Cerebellar cortex (tissue), 1 donor: ENCODE results near the gene RNASEH2B.

Source experiments
- DNase-seq: peaks from one replicate; pipeline ENCODE4 v3.0.0-alpha.2; 2015; ENCODE audit warnings: low spot score

Gene RNASEH2B

DNA sequence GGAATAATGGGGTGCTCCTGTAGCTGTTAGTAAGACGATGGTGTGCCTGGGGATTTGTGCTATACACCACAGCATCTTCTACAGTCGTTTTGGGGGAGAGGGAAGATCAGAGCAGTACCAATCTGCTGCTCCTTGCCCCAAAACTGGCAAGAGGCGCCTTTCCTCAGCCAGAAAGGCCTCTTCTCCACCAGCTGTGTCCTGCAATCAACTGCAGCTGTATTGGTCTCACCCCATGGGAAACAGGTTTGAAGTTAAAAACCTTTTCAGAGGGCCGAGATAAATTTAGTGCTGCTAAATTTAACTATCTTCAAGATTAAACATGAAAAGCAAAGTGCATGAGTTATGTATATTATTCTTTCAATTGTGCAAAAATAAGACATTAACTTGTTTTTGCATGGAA is 1.2 kb upstream of the RNASEH2B start:
- DNase-seq: peak; percentile 5

DNA sequence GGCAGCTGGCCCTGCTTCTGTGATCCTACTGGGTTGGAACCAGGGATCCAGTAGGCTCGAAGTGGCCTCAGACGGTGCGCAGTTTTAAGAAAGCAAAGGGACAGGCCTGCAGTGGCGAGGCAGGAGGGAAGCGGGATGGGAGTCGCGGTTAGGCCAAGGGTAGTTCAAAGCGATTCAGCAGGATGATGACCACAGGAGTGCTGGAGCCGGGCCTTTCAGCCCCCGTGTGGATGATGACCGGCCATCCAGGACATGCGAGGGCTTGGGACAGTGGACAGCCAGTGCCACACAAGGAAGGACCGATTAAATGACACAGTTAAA is 854 bp downstream of the RNASEH2B start:
- DNase-seq: peak; percentile 65

DNA sequence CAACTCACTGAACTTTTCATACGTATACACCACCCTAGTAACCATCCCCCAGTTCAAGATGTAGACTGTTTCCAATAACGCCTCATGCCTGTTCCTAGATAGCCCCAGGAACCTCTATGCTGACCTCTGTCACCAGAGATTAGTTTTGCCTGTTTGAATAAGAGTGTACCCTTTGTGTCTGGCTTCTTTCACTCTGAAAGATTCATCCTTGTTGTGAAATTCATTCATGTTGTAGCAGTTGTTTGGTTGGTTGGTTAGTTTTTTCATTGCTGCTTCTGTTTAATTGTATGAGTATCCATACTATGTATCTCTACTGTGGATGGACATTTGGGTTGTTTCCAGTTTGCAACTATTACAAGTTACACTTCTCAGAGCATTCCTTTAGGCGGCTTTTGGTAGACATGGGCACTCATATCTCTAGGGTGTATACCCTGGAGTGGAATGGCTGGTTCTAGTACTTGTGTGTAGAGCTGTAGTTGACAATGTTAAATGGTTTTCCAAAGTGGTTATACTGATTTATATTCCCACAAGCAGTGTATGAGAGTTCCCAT is 1.6 kb downstream of the RNASEH2B start:
- DNase-seq: peak; percentile 13

DNA sequence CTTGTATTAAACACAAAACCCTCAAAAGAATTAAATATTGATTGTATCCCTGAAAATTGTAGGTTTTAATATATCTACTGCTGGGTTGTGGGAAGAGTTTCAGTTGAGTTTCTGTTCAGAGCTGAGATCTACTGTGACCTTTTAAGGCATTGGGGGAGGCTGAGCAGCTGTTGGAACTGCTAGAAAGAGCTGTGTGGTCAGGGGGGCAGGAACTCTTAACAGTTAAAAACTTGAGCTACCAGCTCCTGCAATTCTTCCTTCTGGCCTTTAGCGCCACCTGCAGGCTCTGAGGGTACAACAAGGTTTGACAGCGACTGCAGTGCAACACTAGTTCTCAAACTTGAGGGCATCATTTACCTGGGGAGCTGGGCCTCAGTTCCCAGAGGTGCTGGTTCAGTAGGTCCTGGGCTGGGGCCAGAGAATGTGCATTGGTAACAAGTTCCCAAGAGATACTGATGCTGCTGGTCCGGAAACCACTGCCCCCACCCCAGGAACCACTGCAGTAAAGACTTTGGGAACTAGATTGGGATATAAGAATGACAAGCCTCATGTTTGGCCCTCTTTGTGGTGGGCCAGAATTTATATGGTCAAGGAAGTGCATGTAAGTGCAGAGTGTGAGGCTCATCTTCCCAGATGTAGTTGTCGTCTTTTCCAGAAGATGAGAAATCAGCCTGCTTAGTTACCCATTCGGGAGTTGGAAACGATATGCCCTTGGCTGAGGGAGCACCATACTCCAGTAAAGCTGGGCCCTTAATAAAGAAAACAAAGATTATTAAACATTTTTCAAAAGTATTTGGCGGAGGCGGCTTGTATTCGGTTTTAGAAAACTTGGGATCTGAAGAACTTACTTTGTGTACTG is 2.6 kb downstream of the RNASEH2B start:
- peak; percentile 93 for DNase-seq

DNA sequence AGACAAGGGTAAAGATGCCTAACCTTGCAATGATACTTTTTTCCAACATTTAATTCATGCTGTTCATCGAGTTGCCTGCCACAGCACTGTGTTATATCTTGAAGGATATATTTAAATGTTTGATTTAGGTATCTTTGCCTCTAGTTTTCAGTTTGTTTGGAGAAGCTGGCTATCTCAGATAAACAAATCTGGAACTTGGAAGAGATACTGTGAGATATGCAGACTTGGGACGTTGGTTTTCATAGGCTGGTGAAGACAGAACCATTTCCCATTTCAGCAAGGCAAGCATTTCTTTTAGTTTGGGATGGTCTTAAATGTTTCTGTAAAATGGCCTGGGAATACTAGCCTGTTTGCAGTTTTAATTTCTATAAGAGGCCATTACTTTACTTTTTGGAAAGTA is 3.3 kb downstream of the RNASEH2B start:
- no peak for DNase-seq

DNA sequence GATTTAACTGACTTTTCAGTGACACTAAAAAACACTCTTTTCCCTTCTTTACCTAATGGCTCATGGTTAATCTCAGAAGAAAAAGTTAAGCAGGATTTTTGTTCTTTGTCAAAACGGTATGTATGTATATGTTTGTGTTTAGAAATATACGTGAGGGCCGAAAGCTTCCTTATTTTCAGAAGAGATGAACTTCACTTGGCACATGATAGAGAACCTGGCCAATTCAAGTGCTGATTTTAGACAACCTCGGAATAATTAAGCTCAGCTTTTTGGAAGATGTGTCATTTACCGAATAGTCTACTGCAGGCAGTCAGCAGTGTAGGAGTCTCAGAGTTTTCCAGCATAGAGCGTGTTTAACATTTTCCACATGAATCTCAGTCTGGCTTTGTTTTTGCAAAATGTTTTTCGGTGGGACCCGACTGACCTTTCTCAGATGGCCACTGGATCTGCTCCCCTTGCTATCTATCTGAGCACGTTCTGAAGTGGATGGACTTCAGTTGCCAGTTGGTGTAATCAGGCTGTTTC is 4.6 kb downstream of the RNASEH2B start:
- DNase-seq: no peak

DNA sequence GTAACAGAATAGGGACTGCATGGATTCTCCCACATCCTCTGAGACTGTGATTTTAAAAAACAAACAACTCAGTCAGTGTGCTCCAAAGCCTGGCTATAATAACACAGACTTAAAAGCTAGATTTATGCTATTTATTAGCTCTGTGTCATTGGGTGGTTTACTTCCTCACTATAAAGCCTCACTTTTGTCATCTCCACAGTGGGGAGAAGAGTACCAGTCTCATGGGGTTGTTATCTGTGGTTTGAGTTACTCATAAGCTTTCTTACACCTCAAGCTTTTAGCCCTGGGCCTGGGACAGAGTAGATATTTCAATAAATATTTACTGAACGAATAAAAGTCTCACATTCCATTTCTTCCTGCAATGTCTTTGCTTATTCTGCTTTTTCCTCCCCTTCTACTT is 5.3 kb downstream of the RNASEH2B start:
- DNase-seq: no peak

DNA sequence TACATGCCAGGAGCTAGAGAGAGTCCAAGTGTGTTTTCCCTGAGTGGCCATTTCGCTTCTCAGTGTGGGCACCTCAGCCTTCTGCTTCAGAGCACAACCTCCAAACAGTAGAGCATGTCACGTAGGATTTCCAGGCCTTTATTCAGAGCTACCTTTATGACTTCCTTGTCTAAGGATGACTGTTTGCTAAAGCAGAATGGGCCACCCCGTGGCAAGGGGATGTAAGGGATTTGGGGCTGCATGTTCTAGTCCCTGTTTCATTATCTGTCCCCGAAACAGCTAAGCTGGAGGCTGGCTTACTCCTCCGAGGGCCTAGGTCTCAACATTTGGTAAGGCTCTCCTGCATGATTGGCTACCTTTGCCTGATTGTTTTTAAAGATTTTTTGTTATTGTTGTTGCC is 6.0 kb downstream of the RNASEH2B start:
- no peak for DNase-seq

DNA sequence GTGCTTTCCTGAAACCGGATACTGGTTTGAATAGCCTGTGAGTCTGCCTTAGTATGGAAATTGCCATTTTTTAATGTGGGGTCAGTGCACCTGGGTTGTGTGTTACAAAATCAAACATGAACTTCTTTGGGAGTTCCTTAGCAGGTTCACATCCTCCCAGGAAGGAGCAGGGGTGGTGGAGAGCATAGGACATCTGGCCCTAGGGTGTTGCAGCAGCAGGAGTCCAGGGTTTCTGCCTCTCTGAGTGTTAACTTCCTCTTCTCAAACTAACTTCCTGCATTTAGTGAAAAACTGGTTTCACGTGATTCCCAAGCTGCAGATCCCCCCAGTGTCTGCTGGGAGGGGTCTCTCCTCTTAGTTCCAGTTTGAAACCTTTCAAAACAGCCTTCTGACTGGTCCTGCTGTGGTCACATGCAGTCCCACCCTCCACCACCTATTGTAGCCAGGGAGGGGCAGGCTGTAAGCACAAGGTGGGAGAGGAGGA is 7.2 kb downstream of the RNASEH2B start:
- no peak for DNase-seq

DNA sequence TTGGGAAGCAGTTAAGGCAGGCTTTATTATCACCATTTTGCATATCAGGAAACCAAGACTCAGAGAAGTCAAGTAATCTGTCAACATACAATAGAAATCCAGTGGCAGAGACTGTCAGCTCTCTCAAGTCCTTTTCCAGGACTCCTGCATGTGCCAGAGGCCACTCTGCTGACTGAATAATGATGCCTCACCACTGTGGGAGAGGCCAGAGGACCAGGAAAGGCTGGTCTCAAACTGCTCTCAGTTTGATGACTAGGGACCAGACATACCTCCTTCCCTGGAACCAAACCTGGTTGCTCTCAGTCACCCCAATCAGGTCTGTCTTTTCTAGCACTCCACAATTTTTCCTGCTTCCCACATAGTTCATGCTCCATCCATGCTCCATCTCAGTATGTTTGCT is 8.0 kb downstream of the RNASEH2B start:
- no peak for DNase-seq

DNA sequence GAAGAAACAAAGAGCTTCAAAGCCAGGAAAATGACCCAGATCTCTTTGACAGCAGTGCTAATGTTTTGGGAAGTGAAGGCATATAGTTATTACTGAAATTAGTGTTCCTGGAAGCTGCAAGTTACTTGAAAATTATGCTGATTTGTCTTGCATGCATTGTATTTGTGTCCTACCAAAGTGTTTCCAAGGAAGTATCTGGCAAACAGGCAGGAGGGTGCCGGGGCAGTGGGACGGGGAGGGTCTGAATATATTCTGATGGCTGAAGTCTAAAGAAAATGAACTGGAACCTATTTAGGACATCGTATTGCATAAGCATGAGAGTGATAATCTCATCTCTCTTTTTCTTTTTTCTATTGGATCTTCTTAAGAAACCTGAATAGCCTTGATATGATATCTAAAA is 9.0 kb downstream of the RNASEH2B start:
- no peak for DNase-seq

DNA sequence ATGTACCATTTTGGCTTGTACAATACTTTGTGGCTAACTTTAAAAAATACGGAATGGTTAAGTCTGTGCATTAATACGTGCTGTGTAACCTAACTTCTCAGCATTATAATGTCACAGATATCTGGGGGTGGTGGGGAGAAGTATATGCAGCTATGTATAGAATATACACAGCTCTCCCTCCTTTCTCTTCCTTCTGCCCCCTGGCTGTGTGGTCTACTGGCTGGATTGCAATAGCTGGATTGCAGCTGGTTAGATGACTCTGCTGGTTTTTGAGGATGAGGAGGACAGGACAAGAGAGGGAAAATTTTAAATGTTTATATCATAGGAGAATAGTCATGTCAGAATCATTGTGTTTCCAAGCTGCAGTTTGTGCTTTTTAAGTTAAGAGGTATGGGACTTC is 9.7 kb downstream of the RNASEH2B start:
- DNase-seq: no peak

DNA sequence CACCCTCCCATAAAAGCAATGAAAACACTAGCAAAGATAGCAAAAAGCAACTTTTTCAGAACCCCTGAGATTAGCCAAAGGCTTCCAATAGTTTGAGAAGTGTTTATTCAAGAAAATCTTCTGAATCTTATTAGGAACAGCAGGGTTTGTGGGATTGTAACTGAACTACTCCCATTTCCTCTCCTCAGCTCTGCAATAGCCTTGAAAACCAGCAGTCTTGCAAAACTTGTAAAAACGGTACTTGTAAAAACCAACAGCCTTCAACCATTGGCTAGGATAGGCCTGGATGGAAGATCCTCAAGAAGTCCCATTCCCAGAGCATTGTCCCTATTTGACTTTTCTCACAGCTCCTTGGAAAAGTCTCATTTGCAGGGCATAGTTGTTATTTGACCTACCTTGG is 12.1 kb downstream of the RNASEH2B start:
- no peak for DNase-seq

DNA sequence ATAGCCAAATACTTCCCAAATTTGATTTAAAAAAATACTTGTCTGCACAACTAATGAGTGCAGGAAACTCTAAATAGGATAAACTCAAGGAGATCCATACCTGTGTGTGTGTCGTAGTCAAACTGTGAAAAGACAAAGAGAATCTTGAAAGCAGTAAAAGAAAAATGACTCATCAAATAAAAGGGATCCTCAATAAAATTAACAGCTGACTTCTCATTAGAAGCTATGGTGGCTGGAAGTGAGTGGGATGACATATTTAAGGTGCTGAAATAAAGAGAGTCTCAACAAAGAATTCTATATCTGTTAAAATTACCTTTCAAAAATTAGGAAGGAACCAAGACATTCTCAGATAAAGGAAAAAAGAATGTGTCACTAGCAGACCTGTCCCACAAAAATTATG is 13.7 kb downstream of the RNASEH2B start:
- DNase-seq: no peak

DNA sequence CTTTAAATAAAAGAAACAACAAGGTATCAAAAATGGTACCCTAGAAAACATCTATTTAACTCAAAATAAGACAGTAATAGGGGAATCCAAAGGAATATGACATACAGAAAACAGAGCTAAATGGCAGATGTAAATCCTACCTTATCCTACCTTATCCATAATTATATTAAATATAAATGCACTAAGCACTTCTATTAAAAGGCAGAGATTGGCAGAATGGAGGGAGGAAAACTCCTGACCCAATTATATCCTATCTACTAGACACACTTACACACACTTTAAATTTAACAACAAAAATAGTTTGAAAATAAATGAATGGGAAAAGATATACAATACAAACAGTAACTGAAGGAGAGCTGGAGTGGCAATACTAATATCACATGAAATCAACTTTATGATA is 14.4 kb downstream of the RNASEH2B start:
- no peak for DNase-seq

DNA sequence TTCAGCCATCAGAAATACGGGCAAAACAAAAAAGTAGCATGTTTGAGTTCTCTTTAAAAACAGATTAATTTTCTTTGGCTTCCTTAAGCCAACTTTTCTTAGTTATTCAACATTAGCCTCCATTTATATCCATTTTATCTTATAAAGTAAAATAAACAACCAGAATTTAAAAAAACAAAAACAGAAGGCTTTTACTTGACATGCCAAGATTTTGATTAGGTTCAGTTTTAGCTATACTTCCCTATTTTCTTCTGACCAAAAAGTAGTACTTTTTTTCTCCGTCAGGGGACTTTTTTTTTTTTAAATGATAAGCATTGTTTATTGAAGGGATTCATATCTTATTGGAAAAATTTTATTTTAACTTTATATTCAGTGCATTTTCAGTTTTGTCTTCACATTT is 18.1 kb downstream of the RNASEH2B start:
- no peak for DNase-seq

DNA sequence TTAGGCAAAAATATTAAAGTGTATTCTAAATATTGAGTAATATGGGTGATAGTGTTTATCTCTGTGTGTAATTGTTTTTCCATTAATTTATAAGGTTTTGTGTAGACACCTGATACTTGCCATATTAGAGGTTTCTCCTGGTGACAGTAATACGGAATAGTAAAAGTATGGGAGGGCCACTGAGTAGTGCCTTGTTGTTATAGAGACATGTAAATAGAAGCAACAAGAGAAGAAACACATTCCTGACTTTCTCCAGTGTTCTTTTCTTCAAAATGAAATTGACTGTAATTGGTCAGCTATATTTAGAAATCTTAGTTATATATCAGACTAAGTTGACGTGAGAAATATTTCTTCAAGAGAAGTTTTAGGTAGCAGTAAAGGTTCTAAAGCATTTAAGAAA is 18.5 kb downstream of the RNASEH2B start:
- no peak for DNase-seq

DNA sequence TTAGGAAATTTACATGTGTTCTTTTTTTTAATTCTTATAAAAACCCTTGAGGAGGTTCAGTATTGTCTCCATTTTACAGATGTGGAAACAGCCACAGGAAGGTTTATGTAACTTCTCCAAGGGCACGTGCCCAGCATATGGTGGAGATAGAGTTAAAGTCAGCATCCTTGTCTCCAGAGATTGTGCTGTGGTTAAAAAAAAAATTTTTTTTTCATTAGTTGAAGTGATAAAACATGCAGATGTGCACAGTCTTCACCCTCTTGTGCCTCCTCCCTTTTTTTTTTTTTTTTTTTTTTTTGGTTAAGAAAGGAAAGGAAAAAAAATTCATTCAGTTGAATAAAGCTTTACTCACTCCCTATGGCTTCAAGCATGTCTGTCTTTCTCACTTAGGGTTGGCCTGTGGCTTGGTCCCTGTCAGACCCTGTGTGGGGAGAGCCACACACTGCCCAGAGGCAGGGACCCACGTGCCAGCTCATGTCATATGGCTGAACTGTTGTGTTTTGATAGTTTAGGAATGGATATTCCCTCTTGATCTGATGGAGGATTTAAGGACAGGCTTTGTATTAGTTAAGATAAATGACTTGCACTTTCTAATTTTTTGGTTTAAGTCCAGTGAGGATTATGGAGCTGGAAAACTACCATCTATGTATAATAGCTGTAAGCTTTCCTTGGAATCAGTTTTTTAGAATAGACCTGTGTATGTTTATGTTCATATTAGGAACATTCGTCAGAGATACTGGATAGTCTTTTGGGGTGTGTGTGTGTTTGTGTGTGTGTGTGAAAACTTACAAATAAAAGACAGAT is 19.3 kb downstream of the RNASEH2B start:
- no peak for DNase-seq

DNA sequence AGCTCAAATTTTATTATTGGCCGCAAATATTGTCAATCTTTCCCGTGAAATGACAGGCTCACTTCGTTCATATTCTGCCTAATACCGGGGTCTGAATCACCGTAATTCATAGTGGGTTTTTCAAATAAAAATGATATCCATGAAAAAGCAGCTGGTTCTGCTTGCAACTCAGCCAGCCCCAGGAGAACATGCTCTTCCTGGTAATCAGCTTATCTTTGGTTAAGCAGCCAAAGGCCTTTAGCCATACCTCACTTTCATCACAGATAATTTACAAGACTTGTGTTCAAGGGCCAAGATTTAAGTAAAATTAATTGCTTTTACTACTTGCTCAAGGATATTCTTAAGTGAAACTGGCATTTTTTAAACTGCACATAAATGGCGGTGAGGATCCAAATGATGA is 22.5 kb downstream of the RNASEH2B start:
- no peak for DNase-seq

DNA sequence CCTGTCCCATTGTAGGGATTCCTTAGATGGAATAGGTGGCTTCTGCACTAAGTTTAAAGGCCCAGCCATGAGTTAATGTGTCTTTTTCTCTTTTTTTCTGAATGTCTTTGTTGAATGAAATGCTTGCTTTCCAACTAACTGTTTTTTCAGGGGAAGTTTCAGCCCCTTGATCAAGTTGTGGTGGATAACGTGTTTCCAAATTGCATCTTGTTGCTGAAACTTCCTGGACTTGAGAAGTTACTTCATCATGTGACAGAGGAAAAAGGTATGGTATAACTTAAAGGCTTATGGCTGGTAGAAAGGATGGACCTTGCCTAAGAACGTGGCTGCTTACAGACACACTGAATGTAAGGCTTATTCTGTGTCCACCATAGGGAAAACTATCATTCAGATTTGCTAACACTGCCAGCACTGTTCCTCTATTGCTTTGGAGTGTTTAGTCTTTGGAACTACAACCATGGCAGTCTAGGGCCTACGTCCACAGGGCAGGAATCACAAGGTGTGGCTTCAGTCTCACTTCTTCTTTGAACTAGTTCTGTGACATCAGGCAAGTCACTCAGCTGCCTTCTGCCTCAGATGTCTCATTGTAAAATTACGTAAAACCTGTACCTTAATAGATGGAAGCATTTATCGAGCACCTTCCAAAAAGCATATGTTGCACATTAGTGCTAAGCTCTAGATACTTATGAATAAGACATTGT is 25.3 kb downstream of the RNASEH2B start:
- no peak for DNase-seq

DNA sequence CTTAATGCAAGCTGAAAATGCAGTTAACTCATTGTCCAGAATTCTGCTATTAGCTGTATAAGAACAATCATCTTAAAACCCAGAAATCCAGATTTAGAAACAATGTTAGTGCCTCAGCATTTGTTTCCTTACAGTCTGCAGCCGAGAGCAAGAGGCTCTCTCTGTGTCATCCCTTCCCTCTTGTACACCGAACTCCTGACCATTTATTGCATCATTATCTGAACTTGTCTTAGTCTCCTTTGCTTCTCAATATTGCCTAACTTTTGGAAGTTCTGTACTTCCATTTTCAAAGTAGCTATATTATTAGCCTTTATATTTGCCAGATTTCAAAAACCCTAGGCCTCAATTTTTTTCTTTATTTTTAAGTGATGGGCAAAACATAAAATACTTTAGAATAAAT is 27.1 kb downstream of the RNASEH2B start:
- no peak for DNase-seq

DNA sequence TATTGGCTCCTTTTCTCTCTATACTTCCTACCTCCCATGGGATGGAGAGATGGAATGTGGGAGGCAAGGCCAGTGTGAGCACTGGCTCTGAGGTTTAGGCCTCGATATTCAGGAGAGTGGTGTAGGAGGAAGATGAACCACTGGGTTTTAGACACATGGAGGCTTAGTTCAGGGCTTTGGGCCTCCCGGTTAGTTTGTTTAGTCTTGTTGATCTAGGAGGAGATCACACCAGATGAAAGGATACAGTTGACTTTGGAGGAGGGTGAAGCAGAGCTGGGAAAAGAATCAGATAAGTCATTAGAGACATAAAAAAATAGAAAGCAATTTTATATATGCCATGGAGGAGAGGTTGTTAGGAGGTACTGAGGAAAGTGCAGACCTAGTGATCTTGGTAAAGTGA is 30.9 kb downstream of the RNASEH2B start:
- DNase-seq: no peak
